Uterus (tissue), 2 donors: ENCODE data around the gene LRRC1.

Experiments
- CTCF ChIP-seq, 4 experiments: fragments of 200-600 bp in 2 of 4; fragments of 450-650 bp in 2 of 4; sonication (generic) in 2 of 4; IDR thresholded peaks; one replicate each; pipeline ENCODE4 v1.5.1; 2016 to 2019; ENCODE audit warnings: antibody characterized with exemption in 4 of 4, mild to moderate bottlenecking in 2 of 4, moderate library complexity in 1 of 4
- POLR2A ChIP-seq, 2 donors: fragments of 450-650 bp; IDR thresholded peaks; one replicate each; pipeline ENCODE4 v1.6.1; 2016; ENCODE audit warnings: antibody characterized with exemption in 2 of 2, mild to moderate bottlenecking in 1 of 2, moderate library complexity in 1 of 2

- TF ChIP-seq CTCF (IDR thresholded peaks at IDR 0.05) (no peak), POLR2A (IDR thresholded peaks at IDR 0.05) (no peak)
Measured at GRCh38 chr6:53930330-53930729, 135.5 kb downstream of the LRRC1 start.
